Measurements from ENCODE around the gene ENPP3. TPM values are rescaled to one million over a fixed set of nuclear protein-coding genes. Genes with fewer than 3 reads are reported as not detected.

The ENPP3 gene
- polyA plus RNA-seq, 1 of the 3 experiments (the other 2 are of a cell fraction), result not detected

- no peak for TF ChIP-seq RCOR1 (IDR thresholded peaks at IDR 0.05; ENCODE audit: low read length)
- TF ChIP-seq GATA2 (CRISPR knock-in tag; IDR thresholded peaks at IDR 0.05), result no peak
- TF ChIP-seq RAD21 (IDR thresholded peaks at IDR 0.05; ENCODE audit: low read length), result no peak
- TF ChIP-seq SMC3 (IDR thresholded peaks at IDR 0.05; ENCODE audit: low read depth, low read length), result no peak
- no peak for TF ChIP-seq ZBTB33 (IDR thresholded peaks at IDR 0.05; ENCODE audit: borderline replicate concordance, low read depth)
- no peak for TF ChIP-seq RXRA (IDR thresholded peaks at IDR 0.05; ENCODE audit: borderline replicate concordance, low read depth)
Measured at GRCh38 chr6:131683479-131683878, 46.4 kb downstream of the ENPP3 start (continued).

GRCh38 chr6:131685266-131685780, 48.2 kb downstream of the ENPP3 start:
- ChIA-PET POLR2A (no interaction called here), CTCF (no interaction called here)
- H3K4me3 ChIP-seq (ENCODE audit: low read depth in 2 of 2, low read length in 1 of 2), result no peak overlapping the region
- H3K4me1 ChIP-seq (ENCODE audit: control insufficient read depth in 1 of 2, insufficient read depth in 2 of 2, low read depth in 1 of 2, low read length in 1 of 2), result no peaks in the 10 kb centered on the region
- no peak for TF ChIP-seq EP300 (IDR thresholded peaks at IDR 0.05; ENCODE audit: borderline replicate concordance in 1 of 2, low read depth in 1 of 2, low read length in 1 of 2)
- TF ChIP-seq CHD2 (IDR thresholded peaks at IDR 0.05; ENCODE audit: low read length, partially characterized antibody), result no peak
- TF ChIP-seq ZBTB33 (IDR thresholded peaks at IDR 0.05; ENCODE audit: borderline replicate concordance, low read depth), result no peak
- no peak for TF ChIP-seq POLR2AphosphoS5 (IDR thresholded peaks at IDR 0.05; ENCODE audit: low read depth, low read length)
- no peak for TF ChIP-seq RCOR1 (IDR thresholded peaks at IDR 0.05; ENCODE audit: low read length)
- no peak overlapping the region for H3K4me2 ChIP-seq
- no peaks in the 10 kb centered on the region for H3F3A ChIP-seq (replicated peaks; ENCODE audit: insufficient read depth)
- no peak for DNase-seq
- no peak overlapping the region for H3K9ac ChIP-seq
- H3K27me3 ChIP-seq (ENCODE audit: insufficient read depth), result no peaks in the 10 kb centered on the region
- H3K36me3 ChIP-seq (replicated peaks in 1 of 2; ENCODE audit: control insufficient read depth in 1 of 2, insufficient read depth in 2 of 2, low read length in 1 of 2), result no peaks in the 10 kb centered on the region
- H3K9me2 ChIP-seq, result no peaks in the 10 kb centered on the region; the same call in 1 of the 2 replicates
- WGBS (ENCODE audit: low lambda C conversion rate), result 6% methylated on average over 4 of the region's 4 CpGs
- H4K20me1 ChIP-seq (ENCODE audit: insufficient read depth), result no peaks in the 10 kb centered on the region
- H3K27ac ChIP-seq (ENCODE audit: low read depth in 2 of 2, low read length in 1 of 2), result no peak overlapping the region
- H3K9me3 ChIP-seq, result no peaks in the 10 kb centered on the region
- no peak overlapping the region for H2AFZ ChIP-seq (ENCODE audit: low read depth)
- H3K79me2 ChIP-seq (ENCODE audit: insufficient read depth), result no peaks in the 10 kb centered on the region

- ChIA-PET POLR2A (no interaction called here), CTCF (no interaction called here)
- no peak overlapping the region for H3K9ac ChIP-seq
- no peaks in the 10 kb centered on the region for H4K20me1 ChIP-seq (ENCODE audit: insufficient read depth)
- H3K27ac ChIP-seq (ENCODE audit: low read depth in 2 of 2, low read length in 1 of 2), result no peak overlapping the region
- H2AFZ ChIP-seq (ENCODE audit: low read depth), result no peak overlapping the region
- peaks cover 12% of the 10 kb centered on the region; the same call in 1 of the 2 replicates for H3K27me3 ChIP-seq (ENCODE audit: insufficient read depth)
- no peaks in the 10 kb centered on the region for H3K36me3 ChIP-seq (replicated peaks in 1 of 2; ENCODE audit: control insufficient read depth in 1 of 2, insufficient read depth in 2 of 2, low read length in 1 of 2)
- no peak for DNase-seq
- H3K9me3 ChIP-seq, result no peaks in the 10 kb centered on the region
- H3K4me2 ChIP-seq, result no peak overlapping the region
- 33% methylated on average over 3 of the region's 3 CpGs for WGBS (ENCODE audit: low lambda C conversion rate)
- no peaks in the 10 kb centered on the region for H3F3A ChIP-seq (replicated peaks; ENCODE audit: insufficient read depth)
- no peaks in the 10 kb centered on the region; the same call in 1 of the 2 replicates for H3K9me2 ChIP-seq
- no peak overlapping the region for H3K4me3 ChIP-seq (ENCODE audit: low read depth in 2 of 2, low read length in 1 of 2)
- H3K79me2 ChIP-seq (ENCODE audit: insufficient read depth), result no peaks in the 10 kb centered on the region
- no peaks in the 10 kb centered on the region for H3K4me1 ChIP-seq (ENCODE audit: control insufficient read depth in 1 of 2, insufficient read depth in 2 of 2, low read depth in 1 of 2, low read length in 1 of 2)
- TF ChIP-seq NRF1 (IDR thresholded peaks at IDR 0.05; ENCODE audit: low read depth, low read length) (no peak), GABPA (IDR thresholded peaks at IDR 0.05; ENCODE audit: low read depth) (no peak), EZH2phosphoT487 (IDR thresholded peaks at IDR 0.05; ENCODE audit: borderline replicate concordance, low read depth) (no peak), NFIC (IDR thresholded peaks at IDR 0.05; ENCODE audit: borderline replicate concordance) (no peak)
Measured at GRCh38 chr6:131687022-131687421, 49.9 kb downstream of the ENPP3 start.
